Stimulated activated CD4-positive, alpha-beta T cell treated with anti-CD3 and anti-CD28 coated beads, Interleukin-2, amount 100 ng/mL, for 48 hours (primary cell): ENCODE measurements around the gene CPEB4.

ENCODE experiments used
- DNase-seq, 2 donors: peaks; one replicate each; pipeline ENCODE4 v3.0.0-alpha.2; 2020

Gene CPEB4

GRCh38 chr5:173887610-173888472 is at the start of gene CPEB4:
Gene CPEB4 (plus strand): TSS chr5:173888349. CDS start chr5:173889734, 1,385 bp downstream.
- peak; percentile 90 to 91 for DNase-seq

GRCh38 chr5:173839117-173839713 is 48.9 kb upstream of the CPEB4 start:
- DNase-seq, result no peak

- DNase-seq, result no peak
Measured at GRCh38 chr5:173840111-173840983, 47.8 kb upstream of the CPEB4 start.

GRCh38 chr5:173841710-173842109 is 46.4 kb upstream of the CPEB4 start:
- no peak for DNase-seq

- no peak for DNase-seq
Measured at GRCh38 chr5:173843794-173844193, 44.4 kb upstream of the CPEB4 start.

GRCh38 chr5:173845321-173845720 is 42.8 kb upstream of the CPEB4 start:
- DNase-seq, result no peak

- no peak for DNase-seq
Measured at GRCh38 chr5:173846929-173847501, 41.1 kb upstream of the CPEB4 start.

GRCh38 chr5:173848986-173849596 is 39.1 kb upstream of the CPEB4 start:
- DNase-seq, result no peak

GRCh38 chr5:173849908-173850307 is 38.2 kb upstream of the CPEB4 start:
- DNase-seq, result no peak

- DNase-seq, result no peak
Measured at GRCh38 chr5:173850659-173851058, 37.5 kb upstream of the CPEB4 start.

- no peak for DNase-seq
Measured at GRCh38 chr5:173851595-173852243, 36.4 kb upstream of the CPEB4 start.

- DNase-seq, result no peak
Measured at GRCh38 chr5:173852790-173853359, 35.3 kb upstream of the CPEB4 start.

- DNase-seq, result no peak
Measured at GRCh38 chr5:173853370-173854131, 34.6 kb upstream of the CPEB4 start.

GRCh38 chr5:173855162-173855994 is 32.8 kb upstream of the CPEB4 start:
- DNase-seq, result no peak

- no peak for DNase-seq
Measured at GRCh38 chr5:173855995-173856656, 32.0 kb upstream of the CPEB4 start.

GRCh38 chr5:173857234-173857633 is 30.9 kb upstream of the CPEB4 start:
- no peak for DNase-seq

- no peak for DNase-seq
Measured at GRCh38 chr5:173858021-173858669, 30.0 kb upstream of the CPEB4 start.

- no peak for DNase-seq
Measured at GRCh38 chr5:173858670-173859407, 29.3 kb upstream of the CPEB4 start.
